Effector CD8-positive, alpha-beta T cell (primary cell): ENCODE data around the gene TRIM7.

Source experiments
- DNase-seq: peaks from one replicate; lab custom pipeline; 2025; lab: John Stamatoyannopoulos, UW

The TRIM7 gene

DNA sequence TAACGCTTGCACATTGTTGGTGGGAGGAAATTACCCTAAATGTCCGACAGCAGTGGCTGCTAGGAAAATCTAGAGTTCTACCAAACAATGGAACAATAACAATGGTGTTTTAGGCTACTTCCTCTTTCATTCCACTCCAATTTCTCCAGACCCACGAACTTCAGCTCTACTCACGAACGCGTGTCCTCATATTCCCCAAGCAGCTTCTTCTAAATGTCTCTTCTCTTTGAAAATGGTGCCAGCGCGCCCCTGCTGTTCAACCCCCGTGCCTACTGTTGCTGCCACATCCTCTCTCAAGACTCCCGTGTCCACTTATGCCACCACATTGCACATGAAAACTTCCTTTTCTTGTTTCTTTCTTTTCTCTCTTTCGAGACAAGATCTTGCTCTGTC is 32.0 kb downstream of the TRIM7 start:
- no peak for DNase-seq

DNA sequence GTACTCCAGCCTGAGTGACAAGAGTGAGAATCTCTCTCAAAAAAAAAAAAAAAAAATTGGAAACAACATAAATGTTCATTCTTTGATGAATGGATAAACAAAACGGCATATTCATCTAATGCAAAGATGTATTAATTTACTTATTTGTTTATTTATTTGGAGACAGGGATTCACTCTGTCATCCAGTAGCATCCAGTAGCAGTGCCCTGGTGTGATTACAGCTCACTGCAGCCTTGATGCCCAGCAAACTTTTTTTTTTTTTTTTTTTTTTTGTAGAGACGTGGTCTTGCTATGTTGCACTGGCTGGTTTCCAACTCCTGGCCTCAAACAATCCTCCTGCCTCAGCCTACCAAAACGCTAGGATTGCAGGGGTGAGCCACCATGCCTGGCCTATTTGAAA is 33.2 kb downstream of the TRIM7 start:
- DNase-seq, result no peak

DNA sequence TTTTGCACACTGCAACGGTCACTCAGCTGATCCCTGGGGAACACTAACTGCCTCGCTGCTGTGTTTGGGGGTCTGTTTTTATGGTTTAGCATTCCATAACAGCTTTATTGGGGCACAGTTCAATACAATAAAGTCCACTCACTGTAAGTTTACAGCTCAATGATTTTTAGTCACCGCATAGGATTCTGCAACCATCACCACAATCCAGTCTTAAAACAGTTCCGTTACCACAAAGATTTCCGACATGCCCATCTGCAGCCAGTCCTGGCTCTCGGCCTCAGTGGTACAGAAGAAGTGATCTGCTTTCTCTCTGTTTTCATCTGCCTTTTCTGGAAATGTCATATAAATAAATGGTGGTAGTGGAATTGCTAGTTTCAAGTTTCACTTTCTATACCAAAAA is 34.0 kb downstream of the TRIM7 start:
- DNase-seq, result no peak

DNA sequence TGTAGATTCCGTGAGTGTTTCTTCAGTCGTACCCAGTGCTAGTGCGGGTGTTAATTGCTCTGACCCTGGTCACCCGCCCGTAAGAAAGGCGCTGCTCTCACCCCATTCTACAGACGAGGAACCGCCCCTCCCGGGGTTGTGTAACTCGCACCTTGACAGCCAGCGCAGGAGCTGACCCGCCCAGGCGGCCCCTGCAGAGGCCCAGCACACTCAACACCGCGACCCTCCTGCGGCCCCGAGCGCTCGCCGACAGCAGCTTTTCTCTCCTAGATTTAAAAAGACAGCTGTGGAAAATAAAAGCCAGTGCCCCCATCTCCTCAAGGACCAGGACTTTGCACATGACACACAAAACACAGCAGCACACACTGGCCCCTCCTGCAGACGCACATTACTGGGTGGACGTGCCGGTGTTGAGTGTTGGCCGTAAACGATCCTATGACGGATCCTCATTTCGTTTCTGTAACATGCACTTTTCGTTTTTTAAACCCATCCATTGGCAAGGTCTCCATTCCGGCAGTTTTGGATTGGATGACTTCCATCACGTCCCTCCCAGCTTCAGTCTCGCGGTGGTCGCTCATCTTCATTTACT is 34.7 kb downstream of the TRIM7 start:
- no peak for DNase-seq

DNA sequence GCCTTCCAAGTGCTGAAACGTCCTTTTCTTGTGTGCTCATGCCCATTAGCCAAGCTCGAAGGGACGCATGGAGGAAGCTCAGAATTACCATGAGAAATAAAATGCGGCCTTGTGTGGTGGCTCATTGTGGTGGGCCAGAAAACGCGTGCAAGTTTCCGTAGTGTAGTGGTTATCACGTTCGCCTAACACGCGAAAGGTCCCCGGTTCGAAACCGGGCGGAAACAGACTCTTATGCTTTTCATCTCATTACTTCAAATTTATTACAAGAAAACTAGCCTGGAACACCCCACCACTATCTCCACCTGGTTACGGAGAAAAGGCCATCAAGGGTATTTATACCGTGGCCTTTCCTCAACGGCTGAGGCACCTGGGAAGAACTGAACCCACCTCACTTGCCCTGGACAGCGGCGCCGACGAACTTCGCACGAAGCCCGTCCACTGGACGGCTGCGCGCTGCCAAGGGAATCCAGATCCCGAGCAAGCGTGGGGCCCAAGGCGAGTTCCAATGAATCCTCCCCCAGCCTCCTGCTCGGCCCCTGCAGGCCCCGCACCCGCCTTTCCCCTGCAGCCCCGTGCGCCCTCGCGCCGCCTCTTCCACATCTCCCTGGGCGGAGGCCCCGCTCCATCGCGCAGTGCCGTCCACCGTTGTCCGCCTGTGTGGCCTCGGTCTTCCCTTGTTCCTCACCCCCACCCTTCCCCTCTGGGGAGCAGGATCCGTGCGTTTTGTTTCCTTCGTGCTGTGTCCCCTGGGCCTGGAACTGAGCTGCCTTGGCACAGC is 35.3 kb downstream of the TRIM7 start:
- peak; percentile 57 for DNase-seq

DNA sequence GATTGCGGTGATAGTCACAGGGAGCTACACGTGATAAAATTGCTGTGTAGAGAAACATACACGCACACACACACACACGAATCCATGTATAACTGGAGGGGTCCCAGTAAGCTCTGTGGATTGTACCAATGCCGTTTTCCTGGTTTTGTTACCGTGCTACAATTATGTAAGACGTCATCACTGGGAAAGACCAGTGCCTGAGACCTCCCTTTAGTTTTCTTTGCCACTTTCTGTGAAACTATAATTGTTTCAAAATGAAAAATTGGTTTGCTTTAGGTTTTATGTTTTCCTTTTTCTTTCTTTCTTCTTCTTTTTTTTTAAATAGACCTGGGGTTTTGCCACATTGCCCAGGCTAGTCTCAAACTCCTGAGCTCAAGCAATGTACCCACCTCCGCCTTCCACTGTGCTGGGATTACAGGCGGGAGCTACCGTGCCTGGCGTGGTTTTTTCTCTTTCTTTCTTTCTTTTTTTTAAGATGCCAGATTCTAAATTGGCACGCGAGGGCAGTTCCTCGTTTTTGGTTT is 36.3 kb downstream of the TRIM7 start:
- DNase-seq, result no peak

DNA sequence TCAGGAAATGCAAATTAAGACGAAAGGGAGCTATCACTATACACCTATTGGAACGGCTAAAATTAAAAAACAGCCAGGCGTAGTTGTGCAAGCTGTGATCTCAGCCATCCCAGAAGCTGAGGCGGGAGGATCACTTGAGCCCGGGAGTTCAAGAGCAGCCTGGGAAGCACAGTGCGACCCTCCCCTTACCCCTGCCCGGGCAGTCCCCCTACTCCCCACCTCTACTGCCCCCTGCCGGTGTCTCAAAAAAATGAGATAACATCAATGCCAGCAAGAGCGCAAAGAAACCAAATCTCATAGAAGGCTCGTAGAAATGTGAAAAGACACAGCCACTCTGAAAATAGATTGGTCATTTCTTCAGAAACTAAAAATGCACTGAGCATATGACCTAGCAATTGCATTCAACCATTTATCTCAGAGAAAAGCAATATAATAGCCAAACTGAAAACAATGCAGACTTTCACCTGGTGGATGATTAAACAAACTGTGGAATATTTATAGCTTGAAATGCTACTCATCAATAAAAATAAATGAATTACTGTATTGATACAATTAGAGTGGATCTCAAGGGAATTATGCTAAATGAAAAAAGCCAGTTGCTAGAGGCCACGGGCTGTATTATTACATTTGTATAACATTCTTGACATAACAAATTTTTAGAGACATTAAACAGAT is 37.0 kb downstream of the TRIM7 start:
- no peak for DNase-seq

DNA sequence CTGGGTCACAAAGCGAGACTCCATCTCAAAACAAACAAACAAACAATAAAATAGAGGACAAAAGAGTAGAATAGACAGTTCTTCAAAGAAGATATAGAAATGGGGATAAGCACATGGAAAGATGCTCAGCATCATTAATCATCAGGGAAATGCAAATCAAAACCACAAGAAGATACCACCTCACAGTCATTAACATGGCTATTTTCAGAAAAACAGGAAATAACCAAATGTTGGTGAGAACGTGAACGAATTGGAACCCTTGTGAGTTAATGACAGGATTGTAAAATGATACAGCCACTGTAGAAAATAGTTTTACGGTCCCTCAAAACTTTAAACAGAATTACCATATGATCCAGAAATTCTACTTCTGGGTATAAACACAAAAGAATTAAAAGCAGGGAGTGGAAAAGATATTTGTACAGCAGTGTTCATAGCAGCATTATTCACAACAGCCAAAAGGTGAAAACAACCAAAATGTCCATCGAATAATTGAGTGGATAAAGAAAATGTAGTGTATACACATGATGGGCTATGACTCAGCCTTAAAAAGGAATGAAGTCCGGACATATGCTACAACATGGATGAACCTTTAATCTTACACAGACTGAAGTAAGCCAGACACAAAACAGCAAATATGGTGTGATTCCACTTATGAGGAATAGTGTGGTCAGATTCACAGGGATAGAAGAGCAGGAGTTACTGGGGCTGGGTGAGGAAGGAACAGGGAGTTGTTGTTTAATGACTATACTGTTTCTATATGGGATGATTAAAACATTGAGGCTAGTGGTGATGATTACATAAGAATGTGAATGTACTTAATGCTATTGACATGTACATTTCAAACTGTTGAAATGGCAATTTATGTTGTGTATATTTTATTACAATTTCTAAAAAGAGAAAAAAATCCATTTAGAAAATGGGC is 37.9 kb downstream of the TRIM7 start:
- no peak for DNase-seq

DNA sequence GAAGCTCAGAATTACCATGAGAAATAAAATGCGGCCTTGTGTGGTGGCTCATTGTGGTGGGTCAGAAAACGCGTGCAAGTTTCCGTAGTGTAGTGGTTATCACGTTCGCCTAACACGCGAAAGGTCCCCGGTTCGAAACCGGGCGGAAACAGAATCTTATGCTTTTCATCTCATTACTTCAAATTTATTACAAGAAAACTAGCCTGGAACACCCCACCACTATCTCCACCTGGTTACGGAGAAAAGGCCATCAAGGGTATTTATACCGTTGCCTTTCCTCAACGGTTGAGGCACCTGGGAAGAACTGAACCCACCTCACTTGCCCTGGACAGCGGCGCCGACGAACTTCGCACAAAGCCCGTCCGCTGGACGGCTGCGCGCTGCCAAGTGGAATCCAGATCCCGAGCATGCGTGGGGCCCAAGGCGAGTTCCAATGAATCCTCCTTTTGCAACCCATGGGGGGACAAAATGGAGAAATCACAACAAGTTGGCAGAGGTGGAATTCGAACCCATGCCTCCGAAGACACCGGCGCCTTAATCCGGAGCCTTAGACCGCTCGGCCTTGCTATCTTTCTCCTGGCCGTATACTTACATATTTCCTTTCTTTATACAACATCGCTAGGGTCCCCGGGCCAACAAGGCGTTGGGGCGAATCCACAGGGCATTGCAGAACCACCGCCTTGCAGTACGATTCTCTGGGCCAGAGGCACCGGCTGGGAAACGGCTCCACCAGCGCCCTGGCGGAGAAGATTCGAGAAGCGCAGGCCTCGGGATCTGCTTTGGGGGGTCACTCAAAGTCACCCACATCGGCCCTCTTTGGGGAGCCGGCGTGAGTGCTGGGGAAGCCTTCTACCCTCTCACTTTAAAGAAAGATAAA is 40.7 kb downstream of the TRIM7 start:
- DNase-seq, result no peak

DNA sequence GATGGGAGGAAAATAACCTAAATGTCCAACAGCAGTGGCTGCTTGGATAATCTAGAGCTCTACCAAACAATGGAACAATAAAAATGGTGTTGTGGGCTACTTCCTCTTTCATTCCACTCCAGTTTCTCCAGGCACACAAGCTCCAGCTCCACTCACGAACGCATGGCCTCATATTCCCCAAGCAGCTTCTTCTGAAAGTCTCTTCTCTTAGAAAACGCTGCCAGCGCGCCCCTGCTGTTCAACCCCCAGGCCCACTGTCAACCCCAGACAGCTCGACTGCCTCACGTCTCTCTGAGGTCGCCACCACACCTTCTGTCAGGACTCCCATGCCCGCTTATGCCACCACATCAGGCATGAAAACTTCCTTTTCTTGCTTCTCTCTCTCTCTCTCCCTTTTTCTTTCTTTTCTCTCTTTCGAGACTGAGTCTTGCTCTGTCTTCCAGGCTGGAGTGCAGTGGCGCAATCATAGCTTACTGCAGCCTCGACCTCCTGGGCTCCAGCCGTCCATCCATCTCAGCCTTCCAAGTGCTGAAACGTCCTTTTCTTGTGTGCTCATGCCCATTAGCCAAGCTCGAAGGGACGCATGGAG is 41.4 kb downstream of the TRIM7 start:
- DNase-seq, result no peak

DNA sequence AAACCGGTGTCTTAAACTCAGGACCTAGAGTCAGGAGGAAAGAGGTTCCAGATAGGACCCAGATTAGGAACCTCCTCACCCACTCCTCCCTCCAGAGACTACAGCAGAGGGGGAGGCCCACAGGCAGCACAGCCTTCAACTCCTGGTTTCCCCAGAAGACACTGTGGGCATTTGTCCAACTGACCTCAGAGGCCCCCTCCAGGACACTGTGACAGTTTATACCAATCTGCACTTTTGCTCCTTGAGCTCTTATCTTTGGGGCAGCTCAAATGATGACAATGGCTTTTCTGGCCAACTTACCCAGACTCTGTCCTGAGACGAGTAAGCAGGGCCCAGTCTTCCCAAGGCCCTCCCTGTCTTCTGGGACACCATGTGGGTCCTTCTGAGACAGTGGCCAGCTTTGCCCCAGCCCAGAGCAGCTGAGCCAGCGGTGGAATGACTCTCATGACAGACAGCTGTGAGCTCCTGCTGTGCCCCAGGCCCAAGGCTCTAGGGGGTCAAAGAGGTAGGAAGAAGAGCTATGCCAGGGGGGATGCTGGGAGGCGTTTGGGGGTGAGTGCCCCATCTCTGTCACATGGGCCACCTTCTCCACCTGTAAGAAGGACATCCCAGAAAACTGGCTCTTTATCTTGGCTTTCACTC is 43.3 kb downstream of the TRIM7 start:
- DNase-seq, result no peak

DNA sequence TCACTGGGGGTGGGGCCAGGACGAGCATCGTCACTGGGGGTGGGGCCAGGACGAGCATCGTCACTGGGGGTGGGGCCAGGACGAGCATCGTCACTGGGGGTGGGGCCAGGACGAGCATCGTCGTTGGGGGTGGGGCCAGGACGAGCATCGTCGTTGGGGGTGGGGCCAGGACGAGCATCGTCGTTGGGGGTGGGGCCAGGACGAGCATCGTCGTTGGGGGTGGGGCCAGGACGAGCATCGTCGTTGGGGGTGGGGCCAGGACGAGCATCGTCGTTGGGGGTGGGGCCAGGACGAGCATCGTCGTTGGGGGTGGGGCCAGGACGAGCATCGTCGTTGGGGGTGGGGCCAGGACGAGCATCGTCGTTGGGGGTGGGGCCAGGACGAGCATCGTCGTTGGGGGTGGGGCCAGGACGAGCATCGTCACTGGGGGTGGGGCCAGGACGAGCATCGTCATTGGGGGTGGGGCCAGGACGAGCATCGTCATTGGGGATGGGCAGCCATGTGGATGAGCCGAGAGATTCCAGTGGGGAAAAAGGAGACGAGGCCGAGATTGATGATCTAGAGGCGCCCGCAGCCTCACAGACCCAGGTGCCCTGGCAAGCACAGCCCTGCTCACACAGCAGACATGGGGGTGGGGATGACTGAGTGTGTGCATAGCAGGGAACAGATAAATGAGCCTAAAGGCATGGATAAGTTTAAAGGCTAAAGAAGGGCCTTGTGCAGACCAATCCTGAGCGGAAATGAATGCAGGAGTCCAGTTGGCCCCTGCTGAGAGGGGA is 44.1 kb downstream of the TRIM7 start:
- DNase-seq, result peak; percentile 58

DNA sequence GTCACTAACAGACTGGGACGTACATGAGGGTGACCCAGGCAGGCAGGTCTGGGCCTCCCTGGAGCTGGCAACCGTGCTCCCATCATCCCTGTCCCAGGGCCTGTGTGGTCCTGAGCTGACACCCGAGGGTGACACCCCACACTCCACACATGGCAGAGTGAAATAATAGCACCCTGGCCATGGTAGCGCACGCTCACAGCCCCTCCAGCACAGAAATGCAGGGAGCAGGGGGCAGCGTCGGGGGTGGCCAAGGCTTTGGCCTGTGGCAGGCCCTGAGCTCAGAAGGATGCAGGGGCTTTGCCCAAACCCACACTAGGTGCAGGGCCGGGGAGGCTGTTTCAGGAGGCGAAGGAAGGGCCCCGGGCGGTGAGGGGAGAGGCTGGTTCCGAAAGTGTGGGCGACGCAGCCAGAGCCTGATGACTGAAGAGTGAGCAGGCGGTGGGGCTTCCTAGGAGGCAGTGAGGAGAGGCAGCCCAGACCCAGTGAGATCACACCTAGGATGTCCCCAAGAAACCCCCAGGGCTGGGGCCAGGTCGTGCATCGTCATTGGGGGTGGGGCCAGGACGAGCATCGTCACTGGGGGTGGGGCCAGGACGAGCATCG is 44.7 kb downstream of the TRIM7 start:
- DNase-seq, result peak; percentile 73

DNA sequence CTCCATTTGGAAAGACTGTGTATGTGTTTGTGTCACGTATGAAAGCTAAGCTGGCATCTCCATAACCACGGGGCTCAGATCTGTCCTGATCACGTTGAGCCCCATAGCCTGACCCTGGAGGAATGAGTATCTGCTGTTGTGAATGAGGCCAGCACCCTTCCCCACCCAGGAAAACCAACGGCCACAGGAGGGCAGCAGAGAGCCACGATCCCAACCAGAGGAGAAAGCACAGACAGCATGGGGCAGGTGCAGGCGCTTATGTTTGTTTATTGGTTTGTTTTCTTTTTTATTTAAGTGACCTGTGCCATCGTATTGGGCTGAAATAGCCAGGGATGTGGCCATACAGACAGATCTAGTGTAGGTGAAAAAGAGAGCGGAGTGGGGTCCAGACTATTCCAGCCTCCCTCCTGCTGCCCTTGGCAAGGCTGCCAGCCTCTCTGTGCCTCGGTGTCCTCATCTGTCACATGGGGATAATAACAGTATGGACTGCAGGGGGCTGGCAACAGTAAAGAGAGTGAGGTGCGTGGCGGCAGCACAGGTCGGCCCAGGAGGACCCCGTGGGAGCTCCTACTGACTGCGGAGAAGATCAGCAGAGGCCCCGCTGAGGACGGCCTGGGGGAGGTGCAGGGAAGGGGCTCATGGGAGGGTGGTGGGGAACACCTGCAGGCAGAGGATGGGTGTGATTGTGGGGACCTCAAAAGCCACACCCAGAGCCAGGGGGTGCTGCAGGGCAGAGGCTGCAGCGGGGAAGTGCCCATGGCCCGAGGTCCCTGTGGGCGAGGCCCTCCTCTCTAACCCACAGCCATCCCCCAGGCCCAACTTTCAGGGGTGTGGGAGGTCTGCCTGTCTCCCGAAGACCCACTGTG is 45.5 kb downstream of the TRIM7 start:
- DNase-seq, result peak; percentile 93

DNA sequence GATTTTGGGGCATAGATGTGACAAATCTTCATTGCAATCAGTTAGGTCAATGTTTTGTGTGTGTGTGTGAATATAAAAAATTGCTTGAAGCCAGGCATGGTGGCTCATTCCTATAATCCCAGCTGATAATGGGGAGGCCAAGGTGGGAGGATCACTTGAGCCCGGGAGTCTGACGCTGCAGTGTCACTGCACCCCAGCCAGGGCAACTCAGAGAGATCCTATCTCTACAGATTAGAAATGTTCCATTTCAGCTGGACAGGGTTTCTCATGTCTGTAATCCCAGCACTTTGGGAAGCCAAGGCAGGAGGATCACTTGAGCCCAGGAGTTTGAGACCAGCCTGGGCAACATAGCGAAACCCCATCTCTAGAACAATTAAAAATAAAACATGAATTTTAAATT is 46.1 kb downstream of the TRIM7 start:
- no peak for DNase-seq

DNA sequence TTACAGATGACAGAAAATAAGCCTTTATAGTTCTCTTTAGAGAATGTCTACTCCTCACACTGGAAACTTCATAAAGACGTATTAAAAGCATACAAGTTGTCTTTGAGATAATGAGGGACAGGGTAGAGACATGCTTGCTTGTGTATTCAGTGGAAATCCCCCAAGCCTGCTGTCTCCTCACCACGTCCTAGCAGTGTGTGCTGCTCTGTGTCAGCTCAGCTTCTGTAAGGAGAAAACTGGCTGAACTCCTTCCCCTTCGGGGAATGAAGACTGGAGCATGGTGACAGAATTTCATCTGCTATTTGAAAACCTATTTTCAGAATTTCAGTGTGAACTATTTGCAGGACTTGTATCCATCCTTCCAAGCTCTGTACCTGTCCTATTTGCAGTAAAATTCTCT is 48.2 kb downstream of the TRIM7 start:
- no peak for DNase-seq

DNA sequence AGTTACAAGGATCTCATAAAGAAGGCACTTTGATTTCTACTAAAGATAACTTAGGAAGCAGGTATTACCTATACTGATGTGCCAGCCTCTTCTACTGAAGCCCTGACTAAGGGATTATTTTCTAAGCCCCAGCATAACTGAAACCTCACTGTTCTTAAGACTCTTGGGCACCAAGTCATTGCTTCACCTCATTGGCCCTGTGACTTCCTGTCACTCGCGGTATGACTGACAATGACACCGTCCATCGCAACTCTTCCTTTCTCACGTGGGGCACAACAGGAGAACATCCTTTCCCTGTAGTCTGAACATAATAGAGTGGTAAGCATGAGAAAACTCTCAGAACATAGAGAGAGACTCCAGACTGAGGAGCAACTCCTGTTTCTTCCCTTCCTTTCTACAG is 51.2 kb downstream of the TRIM7 start:
- DNase-seq, result no peak

DNA sequence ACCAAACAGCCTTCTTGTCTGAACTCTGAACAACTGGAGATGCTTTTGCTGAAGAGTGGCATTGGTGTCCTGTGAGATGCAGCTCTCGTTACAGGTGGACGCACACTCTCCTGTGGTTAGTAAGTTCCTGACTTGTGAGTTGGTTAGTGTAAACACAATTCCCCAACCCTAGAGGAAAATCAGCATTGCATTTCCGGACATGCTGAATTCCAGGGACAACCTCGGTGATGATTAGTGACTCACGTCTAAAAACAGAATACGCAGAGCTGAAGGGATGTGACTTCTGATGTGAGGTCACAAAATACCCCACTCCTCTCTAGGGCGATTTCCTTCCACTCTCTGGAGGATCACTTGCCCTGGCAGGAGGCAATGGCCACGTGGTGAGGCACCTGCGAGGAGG is 52.6 kb downstream of the TRIM7 start:
- no peak for DNase-seq
